ENCODE measurements around the gene NFATC4. TPM values are rescaled to one million over a fixed set of nuclear protein-coding genes. Genes with fewer than 3 reads are reported as not detected.
A peak's percentile ranks its signal among the peaks of the same experiment; 100 is the strongest.

Gene NFATC4
- total and polyA plus RNA-seq, 2 experiments from 2014 or later, result 20.9 to 26.6 TPM

DNA sequence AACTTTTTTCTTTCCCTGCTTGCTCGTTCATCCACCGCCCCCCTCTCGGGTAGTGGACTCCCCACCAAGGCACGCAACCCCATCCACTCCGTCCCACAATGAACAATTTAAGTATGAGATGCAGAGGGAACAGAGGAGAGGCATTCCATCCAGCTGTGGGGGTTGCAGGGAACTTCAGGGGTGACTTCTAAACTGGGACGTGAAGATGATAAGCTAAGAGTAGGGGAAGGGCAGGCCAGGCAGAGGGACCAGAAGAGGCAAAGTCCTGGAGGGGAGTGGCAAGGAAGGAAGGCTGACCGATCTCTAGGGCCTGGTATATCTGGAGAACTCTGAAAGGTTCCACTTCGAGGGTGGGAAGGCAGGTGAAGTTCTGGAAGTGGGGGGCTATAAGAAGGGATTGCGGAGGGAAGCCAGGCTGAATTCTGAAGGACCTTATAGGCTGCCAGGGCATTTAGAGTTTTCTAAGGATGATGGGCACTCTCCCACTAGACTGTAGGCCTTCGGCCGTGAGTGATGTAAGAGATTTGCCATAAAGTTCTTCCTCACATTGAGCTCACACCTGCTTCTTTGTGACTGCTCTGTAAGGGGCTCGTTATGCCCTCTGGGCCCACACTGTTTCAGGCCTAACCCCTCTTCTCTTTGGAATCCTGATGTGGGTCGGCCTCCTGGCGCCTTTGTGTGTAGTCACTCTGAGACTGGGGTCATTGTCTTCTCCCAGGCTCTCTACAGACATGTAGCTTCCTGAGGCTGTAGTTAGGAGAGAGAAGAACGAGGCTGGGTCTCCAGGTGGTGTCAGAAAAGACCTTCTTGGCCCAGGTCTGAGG lies 12.1 kb downstream of the NFATC4 start:
- peaks cover 41% of the 10 kb centered on the region for H3K4me1 Mint-ChIP-seq
- Histone ChIP-seq H3K27me3 (ENCODE audit: insufficient read depth) (no peaks in the 10 kb centered on the region), H3K27ac (ENCODE audit: low read depth) (no peak overlapping the region), H3K79me2 (replicated peaks; ENCODE audit: insufficient read depth) (no peaks in the 10 kb centered on the region), H2AFZ (no peak overlapping the region), H3K4me1 (ENCODE audit: insufficient read depth) (peaks cover 31% of the 10 kb centered on the region), H3K4me2 (peak overlapping the region; percentile 49; the same call in 1 of the 2 replicates), H3K9me2 (ENCODE audit: insufficient read depth) (no peaks in the 10 kb centered on the region), H4K20me1 (replicated peaks; ENCODE audit: insufficient read depth) (no peaks in the 10 kb centered on the region), H3K36me3 (ENCODE audit: insufficient read depth) (no peaks in the 10 kb centered on the region), H3K4me3 (no peak overlapping the region), H3F3A (replicated peaks; ENCODE audit: low read depth) (0 out of 2 replicates have a peak, but pooled peaks cover 2% of the 10 kb centered on the region)
- H3K4me3 Mint-ChIP-seq, result no peak overlapping the region
- H3K27me3 Mint-ChIP-seq (ENCODE audit: insufficient read depth, low read depth, poor library complexity), result peaks cover 21% of the 10 kb centered on the region
- H3K36me3 Mint-ChIP-seq (ENCODE audit: low read depth), result no peaks in the 10 kb centered on the region; the same call in 2 of the 3 replicates
- TF ChIP-seq ZNF114 (CRISPR knock-in tag; IDR thresholded peaks at IDR 0.05) (no peak), STAT1 (IDR thresholded peaks at IDR 0.05; ENCODE audit: unreplicated experiment) (no peak), JUNB (IDR thresholded peaks at IDR 0.05; ENCODE audit: unreplicated experiment) (no peak), NANOG (IDR thresholded peaks at IDR 0.05; ENCODE audit: borderline replicate concordance) (no peak), ZNF331 (CRISPR knock-in tag; IDR thresholded peaks at IDR 0.05; ENCODE audit: low read depth) (no peak)
- TF ChIP-seq, protein P1, sequence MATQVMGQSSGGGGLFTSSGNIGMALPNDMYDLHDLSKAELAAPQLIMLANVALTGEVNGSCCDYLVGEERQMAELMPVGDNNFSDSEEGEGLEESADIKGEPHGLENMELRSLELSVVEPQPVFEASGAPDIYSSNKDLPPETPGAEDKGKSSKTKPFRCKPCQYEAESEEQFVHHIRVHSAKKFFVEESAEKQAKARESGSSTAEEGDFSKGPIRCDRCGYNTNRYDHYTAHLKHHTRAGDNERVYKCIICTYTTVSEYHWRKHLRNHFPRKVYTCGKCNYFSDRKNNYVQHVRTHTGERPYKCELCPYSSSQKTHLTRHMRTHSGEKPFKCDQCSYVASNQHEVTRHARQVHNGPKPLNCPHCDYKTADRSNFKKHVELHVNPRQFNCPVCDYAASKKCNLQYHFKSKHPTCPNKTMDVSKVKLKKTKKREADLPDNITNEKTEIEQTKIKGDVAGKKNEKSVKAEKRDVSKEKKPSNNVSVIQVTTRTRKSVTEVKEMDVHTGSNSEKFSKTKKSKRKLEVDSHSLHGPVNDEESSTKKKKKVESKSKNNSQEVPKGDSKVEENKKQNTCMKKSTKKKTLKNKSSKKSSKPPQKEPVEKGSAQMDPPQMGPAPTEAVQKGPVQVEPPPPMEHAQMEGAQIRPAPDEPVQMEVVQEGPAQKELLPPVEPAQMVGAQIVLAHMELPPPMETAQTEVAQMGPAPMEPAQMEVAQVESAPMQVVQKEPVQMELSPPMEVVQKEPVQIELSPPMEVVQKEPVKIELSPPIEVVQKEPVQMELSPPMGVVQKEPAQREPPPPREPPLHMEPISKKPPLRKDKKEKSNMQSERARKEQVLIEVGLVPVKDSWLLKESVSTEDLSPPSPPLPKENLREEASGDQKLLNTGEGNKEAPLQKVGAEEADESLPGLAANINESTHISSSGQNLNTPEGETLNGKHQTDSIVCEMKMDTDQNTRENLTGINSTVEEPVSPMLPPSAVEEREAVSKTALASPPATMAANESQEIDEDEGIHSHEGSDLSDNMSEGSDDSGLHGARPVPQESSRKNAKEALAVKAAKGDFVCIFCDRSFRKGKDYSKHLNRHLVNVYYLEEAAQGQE (IDR thresholded peaks at IDR 0.05; ENCODE audit: unreplicated experiment), result no peak
- no peak overlapping the region for H3K27ac Mint-ChIP-seq
- no peaks in the 10 kb centered on the region for H3K9me3 Mint-ChIP-seq
- DNase-seq (ENCODE audit: low spot score) (no peak), ATAC-seq (peak; percentile 3; the same call in 1 of the 3 replicates)

DNA sequence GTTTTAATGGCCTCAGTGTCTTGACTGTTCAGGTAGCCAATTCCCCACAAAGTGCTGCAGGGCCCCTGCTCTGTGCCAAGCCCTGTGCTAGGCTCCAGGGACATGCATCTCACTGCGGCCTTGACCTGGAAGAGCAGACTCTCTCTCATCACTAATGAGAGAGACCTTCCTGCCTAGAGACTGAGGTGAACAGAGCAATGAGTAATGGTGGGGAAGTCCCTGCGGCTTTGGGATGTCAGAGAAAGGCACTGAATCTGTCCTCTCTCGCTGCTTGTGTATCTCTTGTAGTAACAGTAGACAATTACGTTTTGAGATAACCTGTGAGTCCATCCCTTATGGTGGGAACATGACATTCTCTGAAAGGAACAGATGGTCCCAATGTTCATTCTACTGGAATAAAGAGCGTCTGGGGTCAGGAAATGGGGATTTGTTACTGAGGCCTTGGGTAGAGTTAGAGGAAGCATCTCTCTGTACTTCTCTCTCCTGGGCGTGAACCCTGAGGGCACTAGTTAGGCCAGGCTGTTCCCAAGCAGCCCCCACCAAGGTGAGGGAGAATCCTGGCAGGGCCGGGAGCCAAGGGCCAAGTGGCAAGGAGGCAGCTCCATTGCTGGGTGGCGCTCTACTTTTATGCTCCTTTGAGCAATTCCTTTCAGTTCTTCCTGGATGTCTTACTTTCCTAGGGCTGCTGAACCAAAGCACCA lies 13.5 kb downstream of the NFATC4 start:
- H3K27me3 Mint-ChIP-seq (ENCODE audit: insufficient read depth, low read depth, poor library complexity), result peaks cover 14% of the 10 kb centered on the region
- Histone ChIP-seq H3K4me1 (ENCODE audit: insufficient read depth) (peaks cover 21% of the 10 kb centered on the region), H3K9me2 (ENCODE audit: insufficient read depth) (no peaks in the 10 kb centered on the region), H3K36me3 (ENCODE audit: insufficient read depth) (no peaks in the 10 kb centered on the region), H3F3A (replicated peaks; ENCODE audit: low read depth) (0 out of 2 replicates have a peak, but pooled peaks cover 2% of the 10 kb centered on the region), H3K27ac (ENCODE audit: low read depth) (no peak overlapping the region), H3K4me3 (no peak overlapping the region), H4K20me1 (replicated peaks; ENCODE audit: insufficient read depth) (no peaks in the 10 kb centered on the region), H3K4me2 (no peak overlapping the region), H3K27me3 (ENCODE audit: insufficient read depth) (no peaks in the 10 kb centered on the region), H2AFZ (no peak overlapping the region), H3K79me2 (replicated peaks; ENCODE audit: insufficient read depth) (no peaks in the 10 kb centered on the region)
- ATAC-seq (no peak), DNase-seq (ENCODE audit: low spot score) (no peak)
- no peaks in the 10 kb centered on the region; the same call in 2 of the 3 replicates for H3K36me3 Mint-ChIP-seq (ENCODE audit: low read depth)
- no peak overlapping the region for H3K4me3 Mint-ChIP-seq
- TF ChIP-seq ZNF114 (CRISPR knock-in tag; IDR thresholded peaks at IDR 0.05) (no peak), POLR2AphosphoS5 (IDR thresholded peaks at IDR 0.05; ENCODE audit: low read depth) (no peak), NANOG (IDR thresholded peaks at IDR 0.05; ENCODE audit: borderline replicate concordance) (no peak), EZH2phosphoT487 (IDR thresholded peaks at IDR 0.05; ENCODE audit: unreplicated experiment) (no peak), STAT1 (IDR thresholded peaks at IDR 0.05; ENCODE audit: unreplicated experiment) (no peak)
- TF ChIP-seq, protein P2, sequence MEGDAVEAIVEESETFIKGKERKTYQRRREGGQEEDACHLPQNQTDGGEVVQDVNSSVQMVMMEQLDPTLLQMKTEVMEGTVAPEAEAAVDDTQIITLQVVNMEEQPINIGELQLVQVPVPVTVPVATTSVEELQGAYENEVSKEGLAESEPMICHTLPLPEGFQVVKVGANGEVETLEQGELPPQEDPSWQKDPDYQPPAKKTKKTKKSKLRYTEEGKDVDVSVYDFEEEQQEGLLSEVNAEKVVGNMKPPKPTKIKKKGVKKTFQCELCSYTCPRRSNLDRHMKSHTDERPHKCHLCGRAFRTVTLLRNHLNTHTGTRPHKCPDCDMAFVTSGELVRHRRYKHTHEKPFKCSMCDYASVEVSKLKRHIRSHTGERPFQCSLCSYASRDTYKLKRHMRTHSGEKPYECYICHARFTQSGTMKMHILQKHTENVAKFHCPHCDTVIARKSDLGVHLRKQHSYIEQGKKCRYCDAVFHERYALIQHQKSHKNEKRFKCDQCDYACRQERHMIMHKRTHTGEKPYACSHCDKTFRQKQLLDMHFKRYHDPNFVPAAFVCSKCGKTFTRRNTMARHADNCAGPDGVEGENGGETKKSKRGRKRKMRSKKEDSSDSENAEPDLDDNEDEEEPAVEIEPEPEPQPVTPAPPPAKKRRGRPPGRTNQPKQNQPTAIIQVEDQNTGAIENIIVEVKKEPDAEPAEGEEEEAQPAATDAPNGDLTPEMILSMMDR (conservative IDR thresholded peaks at IDR 0.05; ENCODE audit: low read depth in 2 of 2), result 0 out of 4 replicates have a peak, but pooled peaks of 1 of the 2 experiments have one; percentile 2
- TF ChIP-seq, protein P3, sequence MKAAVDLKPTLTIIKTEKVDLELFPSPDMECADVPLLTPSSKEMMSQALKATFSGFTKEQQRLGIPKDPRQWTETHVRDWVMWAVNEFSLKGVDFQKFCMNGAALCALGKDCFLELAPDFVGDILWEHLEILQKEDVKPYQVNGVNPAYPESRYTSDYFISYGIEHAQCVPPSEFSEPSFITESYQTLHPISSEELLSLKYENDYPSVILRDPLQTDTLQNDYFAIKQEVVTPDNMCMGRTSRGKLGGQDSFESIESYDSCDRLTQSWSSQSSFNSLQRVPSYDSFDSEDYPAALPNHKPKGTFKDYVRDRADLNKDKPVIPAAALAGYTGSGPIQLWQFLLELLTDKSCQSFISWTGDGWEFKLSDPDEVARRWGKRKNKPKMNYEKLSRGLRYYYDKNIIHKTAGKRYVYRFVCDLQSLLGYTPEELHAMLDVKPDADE (IDR thresholded peaks at IDR 0.05), result no peak
- H3K9me3 Mint-ChIP-seq, result no peaks in the 10 kb centered on the region
- no peak overlapping the region for H3K27ac Mint-ChIP-seq
- H3K4me1 Mint-ChIP-seq, result peaks cover 31% of the 10 kb centered on the region

All from GM23338 (cell line).